ENCODE data around the gene ADD3. TPM values are rescaled to one million over a fixed set of nuclear protein-coding genes. Genes with fewer than 3 reads are reported as not detected.

ADD3 gene
- polyA plus RNA-seq, 1 donor (not counting 4 experiments of a cell fraction or from before 2014, with no cell fraction given) = 61.7 TPM

- Histone ChIP-seq H3K4me3 (ENCODE audit: control insufficient read depth in 2 of 3, extremely low read depth in 1 of 3, insufficient read depth in 2 of 3, low read depth in 1 of 3, low read length in 3 of 3) (no peak overlapping the region), H3K79me2 (ENCODE audit: control insufficient read depth, insufficient read depth, low read length) (peaks cover 2% of the 10 kb centered on the region), H3K4me1 (ENCODE audit: control insufficient read depth, extremely low read depth, insufficient read depth, low read length) (peaks cover 15% of the 10 kb centered on the region), H3K27ac (ENCODE audit: control insufficient read depth, insufficient read depth, low read length) (no peak overlapping the region), H4K20me1 (ENCODE audit: control insufficient read depth, extremely low read depth, insufficient read depth, low read length) (no peaks in the 10 kb centered on the region), H3K36me3 (ENCODE audit: control insufficient read depth in 2 of 2, extremely low read depth in 1 of 2, insufficient read depth in 2 of 2, low read length in 2 of 2) (no peaks in the 10 kb centered on the region), H3K27me3 (ENCODE audit: control insufficient read depth, extremely low read depth, insufficient read depth, low read length) (no peaks in the 10 kb centered on the region), H3K9me3 (ENCODE audit: control insufficient read depth, low read depth, low read length) (no peaks in the 10 kb centered on the region), H3K9me1 (ENCODE audit: control insufficient read depth, extremely low read depth, insufficient read depth, low read length) (no peaks in the 10 kb centered on the region), H3K4me2 (ENCODE audit: control insufficient read depth, extremely low read depth, insufficient read depth, low read depth, low read length) (peak overlapping the region; percentile 12), H2AFZ (ENCODE audit: control insufficient read depth, low read length) (no peak overlapping the region), H3K9ac (ENCODE audit: control insufficient read depth, extremely low read depth, insufficient read depth, low read length) (no peak overlapping the region)
- DNase-seq (ENCODE audit: low read depth, low spot score) (no peak), FAIRE-seq (peak; percentile 32)
- TF ChIP-seq CTCF (optimal IDR thresholded peaks at IDR 0.05 in 1 of 3, IDR thresholded peaks at IDR 0.05 in 1 of 3, conservative IDR thresholded peaks at IDR 0.05 in 1 of 3; ENCODE audit: extremely low read depth in 1 of 3, insufficient read depth in 2 of 3, low read length in 3 of 3) (no peak), EZH2 (IDR thresholded peaks at IDR 0.05; ENCODE audit: low read length) (no peak)
- dilution Hi-C loops (cut with MboI; ENCODE audit: extremely low pct_ligation_motif_present, low sequenced_read_pairs) = no loop called here
Measured at GRCh38 chr10:110033701-110034235, 26.0 kb downstream of the ADD3 start.

GRCh38 chr10:110034596-110034995 lies 26.8 kb downstream of the ADD3 start:
- FAIRE-seq (no peak), DNase-seq (ENCODE audit: low read depth, low spot score) (no peak)
- no peaks in the 10 kb centered on the region for H3K36me3 ChIP-seq (ENCODE audit: control insufficient read depth in 2 of 2, extremely low read depth in 1 of 2, insufficient read depth in 2 of 2, low read length in 2 of 2)
- no peaks in the 10 kb centered on the region for H4K20me1 ChIP-seq (ENCODE audit: control insufficient read depth, extremely low read depth, insufficient read depth, low read length)
- H3K79me2 ChIP-seq (ENCODE audit: control insufficient read depth, insufficient read depth, low read length) = peaks cover 2% of the 10 kb centered on the region
- H3K4me1 ChIP-seq (ENCODE audit: control insufficient read depth, extremely low read depth, insufficient read depth, low read length) = peaks cover 19% of the 10 kb centered on the region
- dilution Hi-C loops (cut with MboI; ENCODE audit: extremely low pct_ligation_motif_present, low sequenced_read_pairs) = no loop called here
- TF ChIP-seq CTCF (optimal IDR thresholded peaks at IDR 0.05 in 1 of 3, IDR thresholded peaks at IDR 0.05 in 1 of 3, conservative IDR thresholded peaks at IDR 0.05 in 1 of 3; ENCODE audit: extremely low read depth in 1 of 3, insufficient read depth in 2 of 3, low read length in 3 of 3) = no peak
- no peak for TF ChIP-seq EZH2 (IDR thresholded peaks at IDR 0.05; ENCODE audit: low read length)
- no peak overlapping the region for H3K9ac ChIP-seq (ENCODE audit: control insufficient read depth, extremely low read depth, insufficient read depth, low read length)
- H3K9me3 ChIP-seq (ENCODE audit: control insufficient read depth, low read depth, low read length) = no peaks in the 10 kb centered on the region
- H2AFZ ChIP-seq (ENCODE audit: control insufficient read depth, low read length) = no peak overlapping the region
- H3K9me1 ChIP-seq (ENCODE audit: control insufficient read depth, extremely low read depth, insufficient read depth, low read length) = no peaks in the 10 kb centered on the region
- H3K27ac ChIP-seq (ENCODE audit: control insufficient read depth, insufficient read depth, low read length) = no peak overlapping the region
- peak overlapping the region in 1 of 3 experiments; percentile 11 for H3K4me3 ChIP-seq (ENCODE audit: control insufficient read depth in 2 of 3, extremely low read depth in 1 of 3, insufficient read depth in 2 of 3, low read depth in 1 of 3, low read length in 3 of 3)
- no peaks in the 10 kb centered on the region for H3K27me3 ChIP-seq (ENCODE audit: control insufficient read depth, extremely low read depth, insufficient read depth, low read length)
- peak overlapping the region; percentile 58 for H3K4me2 ChIP-seq (ENCODE audit: control insufficient read depth, extremely low read depth, insufficient read depth, low read depth, low read length)

All from keratinocyte (primary cell).